ENCODE data around the gene GRM4.

Gene GRM4

GRCh38 chr6:33994472-33995308 lies 151.2 kb downstream of the GRM4 start:
- no peak for DNase-seq (ENCODE audit: low read depth in 3 of 3)

DNA sequence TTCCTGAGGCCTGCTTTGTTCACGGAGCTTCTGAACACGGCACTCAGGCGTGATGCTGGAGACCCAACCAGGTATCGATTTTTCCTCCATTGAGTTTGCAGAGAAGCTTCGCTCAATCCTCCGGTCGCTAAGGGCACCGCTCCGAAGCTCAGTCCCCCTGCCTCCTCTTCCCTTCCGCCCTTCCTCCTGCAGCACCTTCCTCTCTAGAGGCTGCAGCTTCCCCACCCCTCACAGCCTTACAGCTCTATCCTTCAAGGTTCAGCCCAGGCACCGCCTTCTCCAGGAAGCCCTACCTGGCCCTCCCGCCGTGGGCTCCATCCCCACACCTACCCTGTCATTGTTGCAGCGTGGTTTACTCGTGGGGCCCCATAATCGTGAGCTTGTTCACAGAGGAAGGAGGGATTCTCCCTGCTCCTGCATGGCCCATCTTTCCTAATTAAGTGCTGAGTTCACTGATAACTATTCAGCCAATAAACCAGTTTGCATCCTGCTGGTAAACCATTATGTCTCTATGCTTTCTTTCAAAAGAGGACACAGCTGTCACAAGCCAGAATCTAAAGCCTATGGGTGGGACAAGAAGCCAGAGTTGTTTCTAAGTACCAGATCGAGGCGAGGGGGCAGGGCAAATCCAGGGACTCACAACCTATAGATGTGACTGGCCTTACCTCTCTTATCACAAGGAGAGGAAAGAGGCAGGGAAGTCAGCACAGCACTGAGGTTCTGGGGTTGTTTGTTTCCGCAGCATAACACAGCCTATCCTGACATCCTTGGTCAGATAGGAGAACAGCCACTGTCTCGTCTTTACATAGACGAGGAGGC lies 152.0 kb downstream of the GRM4 start:
- no peak for DNase-seq (ENCODE audit: low read depth in 3 of 3)

DNA sequence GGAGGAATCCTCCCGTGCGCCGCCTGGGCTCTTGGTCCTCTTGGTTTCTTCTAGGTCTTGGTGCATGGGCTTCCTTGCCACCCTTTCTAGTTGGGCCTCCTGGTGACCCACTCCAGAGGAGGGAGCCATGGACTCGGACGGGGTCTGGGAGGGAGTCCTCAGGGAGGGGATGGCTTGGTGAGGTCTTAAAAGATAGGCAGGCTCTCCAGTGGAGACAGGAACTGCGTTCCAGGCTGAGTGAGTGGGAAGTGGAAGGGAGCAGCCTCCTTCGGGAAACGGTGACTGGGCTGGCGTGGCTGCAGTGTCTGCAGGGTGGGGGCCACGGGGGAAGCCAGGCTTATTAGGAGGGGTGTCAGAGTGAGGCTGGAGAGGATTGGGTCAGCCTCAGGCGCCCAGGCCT lies 152.8 kb downstream of the GRM4 start:
- no peak for DNase-seq (ENCODE audit: low read depth in 3 of 3)

- no peak for DNase-seq (ENCODE audit: low read depth in 3 of 3)
These were observed 153.7 kb downstream of the GRM4 start for GRCh38 chr6:33992191-33992590.

GRCh38 chr6:33991610-33992009 lies 154.3 kb downstream of the GRM4 start:
- no peak for DNase-seq (ENCODE audit: low read depth in 3 of 3)

GRCh38 chr6:33990061-33990541 lies 155.8 kb downstream of the GRM4 start:
- no peak for DNase-seq (ENCODE audit: low read depth in 3 of 3)

- DNase-seq (ENCODE audit: low read depth in 3 of 3) = no peak
These were observed 156.7 kb downstream of the GRM4 start for GRCh38 chr6:33989016-33989854.

- DNase-seq (ENCODE audit: low read depth in 3 of 3) = no peak
These were observed 157.5 kb downstream of the GRM4 start for GRCh38 chr6:33988121-33989015.

DNA sequence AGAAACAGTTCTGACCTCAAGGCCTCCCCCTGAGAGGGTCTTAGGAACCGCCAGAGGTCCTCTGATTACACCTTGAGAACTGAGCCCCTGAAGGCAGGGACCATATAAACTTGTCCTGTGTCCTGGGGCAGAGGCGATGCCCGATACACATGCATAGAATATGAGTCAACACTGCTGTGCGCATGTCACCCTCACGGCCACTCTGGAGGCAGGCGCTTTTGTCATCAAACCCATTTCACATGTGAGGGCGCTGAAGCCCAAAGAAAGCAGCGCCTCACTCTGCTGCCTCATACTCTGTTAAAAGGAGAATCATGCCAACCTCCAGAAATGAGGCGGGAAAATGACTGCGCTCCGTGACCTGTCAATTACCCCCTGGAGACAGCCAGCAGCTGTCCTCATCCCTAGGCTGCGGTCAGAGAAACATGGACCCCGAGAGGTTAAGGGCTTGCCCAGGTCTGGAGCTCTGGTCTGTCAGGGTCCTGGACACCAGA lies 158.3 kb downstream of the GRM4 start:
- DNase-seq (ENCODE audit: low read depth in 3 of 3) = no peak

DNA sequence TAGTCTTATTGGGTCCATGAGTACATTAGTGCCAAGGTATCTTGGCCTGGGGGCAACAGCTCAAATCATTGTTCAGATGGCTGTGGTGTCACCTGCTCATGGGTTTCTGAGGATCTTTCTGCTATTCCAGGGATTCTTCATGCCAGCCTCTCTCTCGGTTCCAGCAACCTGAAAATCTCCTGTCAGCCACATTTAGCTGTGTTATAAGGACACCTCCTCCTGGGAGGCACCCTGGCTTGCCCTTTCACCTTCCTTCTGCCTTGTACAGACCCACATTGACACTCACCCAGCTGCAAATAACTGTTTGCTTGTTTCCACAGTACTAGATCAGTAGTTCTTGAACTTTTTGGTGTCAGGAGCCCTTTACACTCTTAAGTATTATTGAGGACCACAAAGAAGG lies 159.9 kb downstream of the GRM4 start:
- no peak for DNase-seq (ENCODE audit: low read depth in 3 of 3)

DNA sequence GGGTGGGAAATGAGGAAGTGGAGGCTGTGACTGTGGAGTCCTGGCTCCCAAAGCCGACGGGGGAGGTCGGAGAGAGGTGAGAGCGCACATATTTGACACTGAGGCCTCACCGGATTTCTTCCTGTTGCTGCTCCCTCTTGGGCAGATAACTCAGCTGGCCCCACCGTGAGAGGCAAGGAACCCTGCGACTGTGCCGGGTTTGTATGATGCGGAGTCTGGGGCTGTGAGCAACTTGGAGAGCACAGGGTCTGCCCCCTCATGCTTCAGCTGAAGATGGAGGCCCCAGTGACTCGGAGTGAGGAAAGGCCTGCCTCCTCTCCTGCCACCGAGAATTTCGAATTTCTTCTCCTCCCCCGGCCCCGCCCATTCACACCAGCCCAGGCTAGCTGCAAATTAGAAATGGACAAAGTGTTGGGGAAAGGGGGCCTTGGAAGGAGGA lies 160.6 kb downstream of the GRM4 start:
- DNase-seq (ENCODE audit: low read depth in 3 of 3) = no peak

DNA sequence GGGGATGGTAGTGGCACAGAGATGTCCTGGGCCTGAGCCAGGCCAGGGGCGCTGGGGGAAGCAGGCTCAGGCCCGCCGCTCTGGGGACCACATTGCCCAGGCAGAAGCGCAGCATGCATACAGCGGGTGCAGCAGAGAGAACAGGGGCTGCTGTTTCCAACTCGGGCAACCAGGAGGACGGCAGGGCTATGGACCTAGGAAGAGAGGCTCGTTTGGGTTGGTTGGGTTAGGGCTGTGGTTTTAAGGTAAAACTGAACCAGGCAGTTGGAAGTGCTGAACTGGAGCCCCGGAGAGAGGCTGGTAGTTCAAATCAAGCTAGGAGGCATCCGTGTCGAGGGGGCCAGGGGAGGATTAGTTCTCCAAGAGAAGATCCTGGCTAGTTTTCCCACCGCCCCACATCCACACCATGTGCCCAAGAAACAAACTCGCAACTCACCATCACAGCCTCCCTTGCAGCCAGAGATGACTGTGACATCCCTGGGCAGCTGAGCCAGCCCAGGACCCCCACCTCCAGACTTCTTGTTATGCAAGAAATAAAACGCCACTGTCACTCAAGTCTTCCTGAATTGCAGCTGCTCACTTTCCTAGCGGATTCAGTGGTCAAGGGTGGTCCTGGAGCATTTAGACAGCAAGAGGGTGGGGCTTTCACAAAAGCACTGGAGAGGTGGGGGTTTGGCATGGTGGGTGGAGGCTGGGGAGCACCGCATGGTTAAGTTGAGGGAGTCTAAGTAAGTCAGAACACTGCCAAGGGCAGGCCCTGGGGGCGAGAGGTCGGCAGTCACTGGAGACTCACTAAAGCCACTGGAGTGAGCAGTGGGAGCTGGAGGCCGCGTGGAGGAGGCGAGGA lies 161.2 kb downstream of the GRM4 start:
- DNase-seq (ENCODE audit: low read depth in 3 of 3) = no peak

DNA sequence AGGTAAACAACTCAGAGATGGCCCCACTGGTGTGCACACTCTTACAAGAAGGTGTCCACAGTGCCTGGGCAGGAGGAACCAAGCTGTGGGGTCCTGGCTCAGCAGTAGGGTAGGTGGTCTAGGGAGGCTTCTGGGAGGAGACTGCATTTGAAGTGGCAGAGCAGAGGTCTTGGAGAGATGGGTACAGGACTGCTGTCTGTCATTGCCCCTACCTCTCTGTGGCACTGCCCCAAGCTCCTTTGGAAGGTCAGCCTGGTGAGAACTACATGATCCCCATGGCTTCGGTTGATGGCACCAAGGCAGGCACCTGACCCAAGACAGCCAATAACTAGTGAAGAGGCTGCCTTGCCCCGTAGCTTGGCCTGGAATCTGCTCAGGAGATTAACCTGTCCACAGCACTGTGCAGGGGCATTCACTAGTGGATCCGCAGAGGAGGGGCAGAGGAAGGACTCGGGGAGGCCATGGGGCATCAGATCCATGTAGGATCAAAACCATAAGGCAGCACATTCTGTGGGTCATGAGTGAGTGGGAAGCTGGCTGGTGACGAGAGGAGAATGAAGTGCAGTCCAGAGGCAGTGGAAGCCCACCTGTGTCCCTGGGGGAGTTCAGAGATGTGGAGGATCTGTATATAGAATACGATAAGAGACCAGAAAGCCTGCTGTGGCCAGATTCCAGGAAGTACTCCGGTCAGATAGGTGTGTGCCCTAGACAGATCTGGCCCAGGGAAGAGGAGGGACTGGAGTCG lies 162.0 kb downstream of the GRM4 start:
- no peak for DNase-seq (ENCODE audit: low read depth in 3 of 3)

GRCh38 chr6:33983109-33983716 lies 162.7 kb downstream of the GRM4 start:
- DNase-seq (ENCODE audit: low read depth in 3 of 3) = no peak

DNA sequence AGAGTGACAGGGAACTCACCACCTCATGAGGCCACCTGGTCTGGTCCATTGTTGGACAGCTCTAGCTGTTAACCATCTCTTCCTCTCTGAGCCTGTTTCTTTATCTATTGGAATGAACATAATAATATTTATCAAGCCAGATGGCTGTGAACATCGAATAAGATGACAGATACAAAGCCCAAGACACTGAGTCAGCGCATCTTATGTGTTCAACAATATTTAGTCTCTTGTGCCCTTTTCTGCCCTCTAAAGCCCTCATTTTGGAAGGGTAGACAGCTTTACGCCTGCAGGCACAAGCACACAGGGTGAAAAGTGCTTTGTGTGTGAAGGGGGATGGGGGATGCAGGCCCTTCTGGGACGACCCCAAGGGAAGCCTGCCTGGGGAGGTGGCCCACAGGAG lies 164.0 kb downstream of the GRM4 start:
- no peak for DNase-seq (ENCODE audit: low read depth in 3 of 3)

- no peak for DNase-seq (ENCODE audit: low read depth in 3 of 3)
These were observed 164.5 kb downstream of the GRM4 start for GRCh38 chr6:33981421-33981820.

- DNase-seq (ENCODE audit: low read depth in 3 of 3) = no peak
These were observed 165.4 kb downstream of the GRM4 start for GRCh38 chr6:33980176-33981175.
